ENCODE results near the gene CAMK1D.

The CAMK1D gene

GRCh38 chr10:12322583-12323131 is 26.7 kb upstream of the CAMK1D start:
- no peak for TF ChIP-seq CTCF (IDR thresholded peaks at IDR 0.05)

- TF ChIP-seq CTCF (IDR thresholded peaks at IDR 0.05): no peak
Measured at GRCh38 chr10:12324530-12324929, 24.8 kb upstream of the CAMK1D start.

GRCh38 chr10:12327074-12327473 is 22.3 kb upstream of the CAMK1D start:
- no peak for TF ChIP-seq CTCF (IDR thresholded peaks at IDR 0.05)

- no peak for TF ChIP-seq CTCF (IDR thresholded peaks at IDR 0.05)
Measured at GRCh38 chr10:12327476-12327875, 21.9 kb upstream of the CAMK1D start.

GRCh38 chr10:12332572-12333379 is 16.6 kb upstream of the CAMK1D start:
- no peak for TF ChIP-seq CTCF (IDR thresholded peaks at IDR 0.05)

- TF ChIP-seq CTCF (IDR thresholded peaks at IDR 0.05): no peak
Measured at GRCh38 chr10:12333380-12334185, 15.8 kb upstream of the CAMK1D start.

GRCh38 chr10:12334186-12334530 is 15.2 kb upstream of the CAMK1D start:
- no peak for TF ChIP-seq CTCF (IDR thresholded peaks at IDR 0.05)
